GM20000 (cell line): ENCODE measurements around the gene KAT8.

ENCODE experiments used
- DNase-seq: peaks from one replicate; pipeline ENCODE4 v3.0.0; 2012; ENCODE audit warnings: low spot score
- TF ChIP-seq, protein P1 (sequence below): IDR thresholded peaks from 2 replicates; pipeline ENCODE4 v1.5.1; 2012; ENCODE audit warnings: mild to moderate bottlenecking, control low read depth; ENCODE audit errors: extremely low read depth, missing control alignments

Gene KAT8

DNA sequence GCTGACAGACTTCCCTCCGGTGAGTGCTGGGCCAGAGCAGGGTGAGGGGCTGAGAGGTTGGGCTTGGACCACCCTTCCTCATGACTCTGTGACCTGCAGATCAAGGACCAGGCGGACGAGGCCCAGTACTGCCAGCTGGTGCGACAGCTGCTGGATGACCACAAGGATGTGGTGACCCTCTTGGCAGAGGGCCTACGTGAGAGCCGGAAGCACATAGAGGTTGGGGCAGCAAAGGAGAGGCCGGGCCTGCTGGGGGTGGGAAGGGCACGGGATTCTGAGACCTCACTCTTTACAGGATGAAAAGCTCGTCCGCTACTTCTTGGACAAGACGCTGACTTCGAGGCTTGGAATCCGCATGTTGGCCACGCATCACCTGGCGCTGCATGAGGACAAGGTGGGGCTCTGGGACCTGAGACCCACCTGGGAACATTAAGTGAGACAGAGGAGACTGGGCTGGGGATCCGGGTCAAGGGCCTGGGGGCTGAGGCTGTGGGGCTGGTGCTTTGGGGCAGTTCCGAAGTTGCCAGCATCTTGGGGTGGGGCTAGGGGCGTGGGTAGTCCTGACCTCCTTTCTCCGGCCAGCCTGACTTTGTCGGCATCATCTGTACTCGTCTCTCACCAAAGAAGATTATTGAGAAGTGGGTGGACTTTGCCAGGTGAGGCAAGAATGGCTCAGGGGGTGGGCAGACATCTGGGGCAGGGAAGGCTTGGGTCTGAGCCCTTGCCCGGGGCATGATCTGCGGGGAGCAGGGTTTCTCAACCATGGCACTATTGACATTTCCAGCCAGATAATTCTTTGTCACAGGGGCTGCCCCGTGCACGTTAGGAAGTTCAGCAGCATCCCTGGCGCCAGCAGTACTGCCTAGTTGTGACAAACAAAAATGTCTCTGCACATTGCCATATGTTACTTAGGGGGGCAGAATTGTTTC lies 7.1 kb upstream of the KAT8 start:
- TF ChIP-seq, protein P1, sequence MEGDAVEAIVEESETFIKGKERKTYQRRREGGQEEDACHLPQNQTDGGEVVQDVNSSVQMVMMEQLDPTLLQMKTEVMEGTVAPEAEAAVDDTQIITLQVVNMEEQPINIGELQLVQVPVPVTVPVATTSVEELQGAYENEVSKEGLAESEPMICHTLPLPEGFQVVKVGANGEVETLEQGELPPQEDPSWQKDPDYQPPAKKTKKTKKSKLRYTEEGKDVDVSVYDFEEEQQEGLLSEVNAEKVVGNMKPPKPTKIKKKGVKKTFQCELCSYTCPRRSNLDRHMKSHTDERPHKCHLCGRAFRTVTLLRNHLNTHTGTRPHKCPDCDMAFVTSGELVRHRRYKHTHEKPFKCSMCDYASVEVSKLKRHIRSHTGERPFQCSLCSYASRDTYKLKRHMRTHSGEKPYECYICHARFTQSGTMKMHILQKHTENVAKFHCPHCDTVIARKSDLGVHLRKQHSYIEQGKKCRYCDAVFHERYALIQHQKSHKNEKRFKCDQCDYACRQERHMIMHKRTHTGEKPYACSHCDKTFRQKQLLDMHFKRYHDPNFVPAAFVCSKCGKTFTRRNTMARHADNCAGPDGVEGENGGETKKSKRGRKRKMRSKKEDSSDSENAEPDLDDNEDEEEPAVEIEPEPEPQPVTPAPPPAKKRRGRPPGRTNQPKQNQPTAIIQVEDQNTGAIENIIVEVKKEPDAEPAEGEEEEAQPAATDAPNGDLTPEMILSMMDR, result no peak
- no peak for DNase-seq

DNA sequence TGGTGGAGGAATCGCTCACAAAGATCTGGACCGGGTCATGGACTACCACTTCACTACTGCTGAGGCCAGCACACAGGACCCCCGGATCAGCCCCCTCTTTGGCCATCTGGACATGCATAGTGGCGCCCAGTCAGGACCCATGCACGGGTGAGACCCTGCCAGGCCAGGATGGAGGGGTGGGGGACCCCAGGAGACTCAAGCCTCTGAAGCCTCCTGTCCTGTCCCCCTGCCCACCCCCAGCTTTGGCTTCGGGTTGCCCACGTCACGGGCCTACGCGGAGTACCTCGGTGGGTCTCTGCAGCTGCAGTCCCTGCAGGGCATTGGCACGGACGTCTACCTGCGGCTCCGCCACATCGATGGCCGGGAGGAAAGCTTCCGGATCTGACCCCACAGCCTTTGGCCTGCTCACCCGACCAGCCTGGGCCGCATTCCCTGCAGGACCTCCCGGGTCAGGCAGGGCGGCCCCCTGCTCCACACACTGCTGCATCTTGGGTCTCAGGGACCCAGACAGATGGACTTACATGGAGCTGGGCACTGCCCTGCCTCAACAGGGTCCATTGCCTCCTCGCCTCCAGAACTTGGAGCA lies 5.5 kb upstream of the KAT8 start:
- TF ChIP-seq, protein P1, result no peak
- no peak for DNase-seq

DNA sequence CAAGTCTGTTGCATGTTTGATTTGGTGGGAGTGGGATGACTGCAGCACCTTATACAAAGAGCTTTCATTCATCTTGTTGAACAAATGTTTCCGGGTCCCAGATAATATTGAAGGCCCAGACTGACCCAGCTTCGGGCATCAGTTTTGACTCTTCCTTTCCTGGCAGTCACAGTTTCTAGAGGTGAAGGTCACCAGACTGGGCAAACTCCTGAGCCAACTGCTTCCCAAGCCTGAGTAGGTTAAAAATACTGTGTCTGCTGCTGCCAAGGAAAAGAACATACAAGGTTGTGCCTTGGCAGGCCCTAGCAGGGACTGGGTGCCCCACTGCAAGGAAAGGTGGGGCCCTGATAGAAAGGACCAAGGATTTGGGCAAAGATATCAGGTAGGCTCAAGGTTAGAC lies 4.8 kb upstream of the KAT8 start:
- TF ChIP-seq, protein P1, result no peak
- no peak for DNase-seq

DNA sequence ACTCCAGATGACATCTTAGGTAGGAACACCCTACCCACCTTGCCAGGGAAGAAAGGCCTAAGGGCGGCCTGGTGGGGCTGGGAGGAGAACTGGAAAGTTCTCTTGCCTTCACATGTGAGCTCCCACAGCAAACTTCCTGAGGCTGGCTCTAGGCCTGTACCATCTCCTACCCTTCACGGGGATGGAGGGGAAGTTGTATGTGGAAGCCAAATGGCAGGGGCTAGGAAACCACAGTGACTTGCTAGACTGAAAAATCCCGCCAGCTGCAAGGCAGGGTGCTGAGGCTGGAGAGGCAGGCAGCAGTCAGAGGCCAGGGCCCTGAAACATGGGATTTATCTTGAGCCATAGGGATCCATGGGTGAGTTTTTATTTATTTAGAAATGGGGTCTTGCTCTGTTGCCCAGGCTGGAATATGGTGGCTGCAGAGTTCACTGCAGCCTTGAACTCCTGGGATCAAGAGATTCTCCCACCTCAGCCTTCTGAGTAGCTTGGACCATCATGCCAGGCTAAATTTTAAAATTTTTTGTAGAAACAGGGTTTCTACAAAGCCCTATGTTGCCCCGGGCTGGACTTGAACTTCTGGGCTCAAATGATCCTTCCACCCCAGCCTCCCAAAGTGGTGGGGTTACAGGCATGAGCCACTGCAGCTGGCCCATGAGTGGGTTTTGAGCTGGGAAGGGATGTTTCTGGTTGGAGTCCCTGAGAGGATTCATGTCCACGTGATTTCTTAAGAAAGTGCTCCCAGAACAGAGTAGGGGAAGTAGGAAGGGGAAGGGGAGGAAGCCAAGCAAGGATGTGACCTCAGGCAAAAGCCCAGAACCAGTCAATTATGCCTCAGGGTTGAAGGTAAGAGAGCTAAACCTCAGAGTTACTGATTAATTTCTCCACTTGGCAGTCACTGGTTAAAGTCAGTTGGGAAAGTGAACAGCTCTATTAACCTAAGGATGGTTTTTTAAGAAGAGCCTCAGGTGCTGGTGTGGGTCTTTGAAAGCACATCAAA lies 4.0 kb upstream of the KAT8 start:
- DNase-seq, result no peak
- TF ChIP-seq, protein P1, result no peak

DNA sequence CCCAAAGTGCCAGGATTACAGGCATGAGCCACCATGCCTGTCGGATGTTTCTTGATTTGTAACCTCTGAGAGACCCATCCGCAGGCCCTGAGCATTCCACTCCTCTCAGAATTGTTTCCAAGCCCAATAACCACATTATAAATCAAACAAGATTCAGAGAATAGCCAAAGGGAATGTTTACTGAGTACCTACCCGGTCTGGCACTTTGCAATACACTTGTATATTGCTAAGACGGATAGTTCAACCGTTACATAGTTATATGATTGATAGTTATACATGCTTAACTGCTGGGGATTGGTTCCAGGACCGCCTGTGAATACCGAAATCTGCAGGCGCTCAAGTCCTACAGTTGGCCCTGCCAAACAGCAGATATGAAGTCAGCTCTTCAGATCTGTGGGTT lies 3.0 kb upstream of the KAT8 start:
- DNase-seq, result no peak
- TF ChIP-seq, protein P1, result no peak

DNA sequence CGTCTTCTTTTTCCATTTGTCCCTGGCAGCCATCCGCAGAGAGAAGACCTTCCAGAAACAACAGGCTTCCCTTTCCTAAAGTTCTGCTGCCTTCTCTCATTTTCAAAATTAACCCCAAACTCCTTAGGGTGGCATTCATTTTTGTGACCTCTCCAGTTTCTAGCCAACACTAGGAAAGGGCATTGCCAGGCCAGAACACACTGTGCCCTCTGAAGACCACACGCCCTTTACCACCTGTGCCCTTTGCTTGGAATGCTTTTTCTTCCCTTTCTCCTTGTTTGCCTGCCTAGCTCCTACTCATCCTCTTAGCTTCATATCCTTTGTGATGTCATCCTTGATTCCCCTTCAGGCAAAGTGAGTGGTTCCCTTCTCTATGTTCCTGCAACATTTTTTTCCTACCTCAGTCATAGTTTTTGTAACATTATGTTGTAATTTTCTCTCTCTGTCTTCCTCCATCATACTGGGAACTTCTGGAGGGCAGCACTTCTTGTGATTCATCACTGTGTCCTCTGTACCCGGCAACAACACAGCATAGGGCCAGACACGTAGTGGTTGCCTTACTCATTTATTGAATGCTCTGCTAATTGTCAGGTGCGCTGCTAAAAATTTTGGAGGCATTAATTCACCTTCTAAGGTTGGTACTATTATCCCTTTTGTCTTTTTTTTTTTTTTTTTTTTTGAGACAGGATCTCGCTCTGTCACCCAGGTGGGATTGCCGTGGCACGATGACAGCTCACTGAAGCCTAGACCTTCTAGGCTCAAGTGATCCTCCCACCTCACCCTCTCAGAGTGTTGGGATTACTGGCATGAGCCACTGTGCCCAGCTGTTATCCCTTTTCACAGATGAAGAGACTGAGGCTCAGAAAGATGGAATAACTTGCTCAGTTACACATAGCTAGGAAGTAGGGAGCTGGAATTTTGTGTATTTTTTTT lies 1.0 kb downstream of the KAT8 start:
- TF ChIP-seq, protein P1, result no peak
- no peak for DNase-seq
